Psoas muscle (tissue), 8 donors: ENCODE data around the gene FGF3. TPM values are rescaled to one million over a fixed set of nuclear protein-coding genes. Genes with fewer than 3 reads are reported as not detected.

Source experiments
- ATAC-seq, 4 donors: fragments of 200-7000 bp; cut with Tn5 transposase; one replicate each; pipeline ENCODE4 v1.9.1; 2020; ENCODE audit warnings: moderate library complexity in 3 of 4, mild to moderate bottlenecking in 2 of 4
- DNase-seq, 2 donors: peaks; one replicate each; pipeline ENCODE4 v3.0.0-alpha.2; 2020
- H3K27ac ChIP-seq: fragments of 200-600 bp; one replicate; pipeline ENCODE4 v1.8.0; 2022
- H3K27me3 ChIP-seq, 3 donors: fragments of 200-600 bp in 1 of 3; one replicate each; pipeline versions ENCODE4 v1.6.1 to v1.8.0; 2013 to 2022; ENCODE audit warnings: low read length in 2 of 3, mild to moderate bottlenecking in 2 of 3, moderate library complexity in 1 of 3; ENCODE audit not compliant: insufficient read depth in 3 of 3
- H3K36me3 ChIP-seq, 2 donors: fragments of 200-600 bp in 1 of 2; one replicate each; pipeline versions ENCODE4 v1.6.1 to v1.8.0; 2013 to 2022; ENCODE audit warnings: low read depth in 1 of 2, mild to moderate bottlenecking in 1 of 2, moderate library complexity in 1 of 2; ENCODE audit not compliant: insufficient read depth in 1 of 2
- H3K4me1 ChIP-seq: fragments of 200-600 bp; one replicate; pipeline ENCODE4 v1.8.0; 2022
- H3K4me3 ChIP-seq: fragments of 200-600 bp; one replicate; pipeline ENCODE4 v1.8.0; 2022; ENCODE audit warnings: mild to moderate bottlenecking
- H3K9me3 ChIP-seq: fragments of 200-600 bp; one replicate; pipeline ENCODE4 v1.8.0; 2022
- CTCF ChIP-seq: fragments of 200-600 bp; IDR thresholded peaks from one replicate; pipeline ENCODE4 v1.8.0; 2022; ENCODE audit warnings: antibody characterized with exemption
- WGBS, 3 donors: extraction: QIAGEN DNeasy Blood & Tissue Kit; methylation state at CpG; one replicate each; pipeline versions ENCODE4 v1.1.6 to v1.1.7; 2013; 5-methylcytosine and 5-hydroxymethylcytosine counted together
- intact Hi-C, 2 donors: fragments of 100-400 bp; cut with DNase I; formaldehyde crosslinking; loops; one replicate each; pipeline versions ENCODE4 v1.11.0 to v1.14.2; 2022
- polyA plus RNA-seq, 3 donors: library from polyadenylated mRNA; stranded (reverse); fragments of 200-250 nt; gene quantifications; one replicate each; pipeline ENCODE4 v1.2.3, GENCODE V29; 2013
- total RNA-seq, 4 donors: library from RNA; stranded (reverse); fragmentation: NEBNext Ultra II Directional in 2 of 4; extraction: Animal tissue kit (Norgen Biotek cat#: 25700) in 2 of 4; gene quantifications; one replicate each; pipeline versions ENCODE4 v1.2.1 to v1.2.4, GENCODE V29; 2021 to 2023
- donor health status: healthy with polysubstance abuse.
- donor health status: DM: no; HTN: no; CAD: no; lungs with moderate emphysema.
- donor health status: Bipolar disorder and iron deficiency.
- donor health status: healthy.
- donor health status: DM: yes; HTN: yes; CAD: no.
- donor health status: DM: no; HTN: no; CAD: no.
- donor health status: DM: no; HTN: no; CAD: no.
- donor health status: DM: yes; HTN: yes; CAD: no.

The FGF3 gene
- total and polyA plus RNA-seq, 7 donors = not detected

GRCh38 chr11:69860244-69860643 is 41.0 kb upstream of the FGF3 start:
- Histone ChIP-seq H3K36me3 (no peaks in the 10 kb centered on the region), H3K9me3 (no peaks in the 10 kb centered on the region), H3K27ac (no peak overlapping the region), H3K4me1 (no peaks in the 10 kb centered on the region), H3K4me3 (no peak overlapping the region), H3K27me3 (peaks cover 2 to 18% (median 5%) of the 10 kb centered on the region in 3 donors)
- intact Hi-C loops = no loop called here
- no peak for TF ChIP-seq CTCF
- ATAC-seq (no peak), DNase-seq (no peak)
- WGBS, 3 donors = 62% methylated on average over 5 of the region's 5 CpGs

GRCh38 chr11:69859275-69859934 is 40.2 kb upstream of the FGF3 start:
- DNase-seq (no peak), ATAC-seq (no peak)
- Histone ChIP-seq H3K27me3 (peaks cover 2 to 12% (median 5%) of the 10 kb centered on the region in 3 donors), H3K27ac (no peak overlapping the region), H3K36me3 (no peaks in the 10 kb centered on the region), H3K9me3 (no peaks in the 10 kb centered on the region), H3K4me3 (no peak overlapping the region), H3K4me1 (no peaks in the 10 kb centered on the region)
- WGBS, 3 donors = 82 to 86% (median 83%) methylated on average over 12 of the region's 12 CpGs
- intact Hi-C loops = no loop called here
- no peak for TF ChIP-seq CTCF

GRCh38 chr11:69855421-69855820 is 36.2 kb upstream of the FGF3 start:
- Histone ChIP-seq H3K27ac (no peak overlapping the region), H3K36me3 (no peaks in the 10 kb centered on the region), H3K27me3 (peaks cover 6 to 26% (median 7%) of the 10 kb centered on the region in 3 donors), H3K4me1 (no peaks in the 10 kb centered on the region), H3K4me3 (no peak overlapping the region), H3K9me3 (no peaks in the 10 kb centered on the region)
- ATAC-seq = no peak
- 90 to 96% (median 92%) methylated on average over 3 of the region's 3 CpGs for WGBS, 3 donors
- intact Hi-C loops = no loop called here
- no peak for DNase-seq
- no peak for TF ChIP-seq CTCF

- Histone ChIP-seq H3K4me3 (no peak overlapping the region), H3K36me3 (no peaks in the 10 kb centered on the region), H3K27ac (no peak overlapping the region), H3K4me1 (no peaks in the 10 kb centered on the region), H3K9me3 (no peaks in the 10 kb centered on the region), H3K27me3 (peaks cover 6 to 27% (median 7%) of the 10 kb centered on the region in 3 donors)
- TF ChIP-seq CTCF = no peak
- intact Hi-C loops = no loop called here
- no peak for DNase-seq
- no peak for ATAC-seq
- WGBS, 3 donors = 79 to 86% (median 84%) methylated on average over 2 of the region's 2 CpGs
Observed at GRCh38 chr11:69854713-69855112, 35.5 kb upstream of the FGF3 start.

GRCh38 chr11:69852056-69852455 is 32.8 kb upstream of the FGF3 start:
- DNase-seq (no peak), ATAC-seq (no peak)
- 16 to 35% (median 25%) methylated on average over 2 of the region's 2 CpGs for WGBS, 3 donors
- TF ChIP-seq CTCF = no peak
- intact Hi-C loops = no loop called here
- H3K4me3 ChIP-seq = no peak overlapping the region
- H3K4me1 ChIP-seq = no peaks in the 10 kb centered on the region
- H3K36me3 ChIP-seq = no peaks in the 10 kb centered on the region
- no peaks in the 10 kb centered on the region for H3K9me3 ChIP-seq
- H3K27me3 ChIP-seq = peaks cover 4 to 23% (median 8%) of the 10 kb centered on the region in 3 donors
- no peak overlapping the region for H3K27ac ChIP-seq
